OCI-LY3 (cell line): ENCODE results near the gene TRRAP.

ENCODE experiments used
- H2AFZ ChIP-seq: fragments of 200-600, 300-600 bp; shearing (Covaris generic); 2 replicates; pipeline ENCODE4 v1.6.0; 2014; ENCODE audit warnings: antibody characterized with exemption, low read depth, low read length
- H3K27ac ChIP-seq: fragments of 200-600, 300-600 bp; sonication (generic); 2 replicates; pipeline ENCODE4 v1.5.1; 2014; ENCODE audit warnings: mild to moderate bottlenecking, low read length, moderate library complexity, mixed read lengths
- H3K27me3 ChIP-seq: fragments of 200-600, 300-600 bp; sonication (generic); 2 replicates; pipeline ENCODE4 v1.6.1; 2014; ENCODE audit warnings: low read depth, low read length, mixed read lengths
- H3K36me3 ChIP-seq: fragments of 200-600, 300-600 bp; sonication (generic); replicated peaks from 2 replicates; pipeline ENCODE3; 2014; ENCODE audit warnings: low read depth, low read length, mixed read lengths
- H3K4me1 ChIP-seq: fragments of 300-600, 200-600 bp; sonication (generic); 2 replicates; pipeline ENCODE4 v1.6.1; 2014; ENCODE audit warnings: low read length, mixed read lengths
- H3K4me2 ChIP-seq: fragments of 200-600, 300-600 bp; sonication (generic); 2 replicates; pipeline ENCODE4 v1.6.1; 2014; ENCODE audit warnings: low read length, mixed read lengths
- H3K4me3 ChIP-seq: fragments of 300-600, 200-600 bp; sonication (generic); 2 replicates; pipeline ENCODE4 v1.5.1; 2014; ENCODE audit warnings: antibody characterized with exemption, mild to moderate bottlenecking, low read length, moderate library complexity
- H3K79me2 ChIP-seq: fragments of 300-600, 200-600 bp; shearing (Covaris generic); 2 replicates; pipeline ENCODE4 v1.6.1; 2014; ENCODE audit warnings: mild to moderate bottlenecking, low read length, mixed read lengths
- H3K9ac ChIP-seq: fragments of 300-600, 200-600 bp; shearing (Covaris generic); 2 replicates; pipeline ENCODE4 v1.6.0; 2014; ENCODE audit warnings: mild to moderate bottlenecking, low read length, moderate library complexity
- H3K9me3 ChIP-seq: fragments of 200-600, 300-600 bp; shearing (Covaris generic); 2 replicates; pipeline ENCODE4 v1.6.1; 2014; ENCODE audit warnings: low read length, mixed read lengths; ENCODE audit not compliant: insufficient read depth
- H4K20me1 ChIP-seq: fragments of 200-600, 300-600 bp; sonication (generic); 2 replicates; pipeline ENCODE4 v1.6.1; 2016; ENCODE audit warnings: low read length, mixed read lengths; ENCODE audit not compliant: insufficient read depth
- CTCF ChIP-seq: fragments of 200-600, 300-600 bp; sonication (generic); IDR thresholded peaks from 2 replicates; pipeline ENCODE4 v1.5.1; 2014; ENCODE audit warnings: antibody characterized with exemption, low read length, low read depth
- EZH2phosphoT487 ChIP-seq: fragments of 200-600 bp; shearing (Covaris generic); IDR thresholded peaks from 2 replicates; pipeline ENCODE4 v1.6.1; 2018; ENCODE audit warnings: antibody characterized with exemption, mixed run types, low read depth

Gene TRRAP

GRCh38 chr7:99046722-99047121, 168.4 kb downstream of the TRRAP start:
- no peaks in the 10 kb centered on the region for H3K27me3 ChIP-seq
- H3K9ac ChIP-seq = no peak overlapping the region
- H3K27ac ChIP-seq = no peak overlapping the region
- no peak overlapping the region for H3K4me2 ChIP-seq
- peaks cover 46% of the 10 kb centered on the region for H3K36me3 ChIP-seq
- no peaks in the 10 kb centered on the region for H4K20me1 ChIP-seq
- H2AFZ ChIP-seq = no peak overlapping the region
- no peak overlapping the region for H3K4me3 ChIP-seq
- no peaks in the 10 kb centered on the region for H3K4me1 ChIP-seq
- no peaks in the 10 kb centered on the region for H3K79me2 ChIP-seq
- no peak for TF ChIP-seq EZH2phosphoT487
- TF ChIP-seq CTCF = no peak
- no peaks in the 10 kb centered on the region for H3K9me3 ChIP-seq

GRCh38 chr7:99047526-99048077, 169.3 kb downstream of the TRRAP start:
- no peak overlapping the region for H2AFZ ChIP-seq
- no peaks in the 10 kb centered on the region for H3K9me3 ChIP-seq
- peaks cover 51% of the 10 kb centered on the region for H3K36me3 ChIP-seq
- H3K79me2 ChIP-seq = no peaks in the 10 kb centered on the region
- H3K27ac ChIP-seq = no peak overlapping the region
- no peaks in the 10 kb centered on the region for H3K4me1 ChIP-seq
- no peaks in the 10 kb centered on the region for H3K27me3 ChIP-seq
- H4K20me1 ChIP-seq = no peaks in the 10 kb centered on the region
- no peak overlapping the region for H3K4me2 ChIP-seq
- no peak for TF ChIP-seq EZH2phosphoT487
- TF ChIP-seq CTCF = no peak
- H3K4me3 ChIP-seq = no peak overlapping the region
- no peak overlapping the region for H3K9ac ChIP-seq

GRCh38 chr7:99050971-99051370, 172.6 kb downstream of the TRRAP start:
- Histone ChIP-seq H3K27me3 (no peaks in the 10 kb centered on the region), H3K36me3 (peaks cover 44% of the 10 kb centered on the region), H3K4me1 (no peaks in the 10 kb centered on the region), H3K79me2 (no peaks in the 10 kb centered on the region), H2AFZ (no peak overlapping the region), H3K9ac (no peak overlapping the region), H3K4me2 (no peak overlapping the region), H3K4me3 (no peak overlapping the region), H3K9me3 (no peaks in the 10 kb centered on the region), H3K27ac (no peak overlapping the region), H4K20me1 (no peaks in the 10 kb centered on the region)
- no peak for TF ChIP-seq EZH2phosphoT487
- no peak for TF ChIP-seq CTCF

GRCh38 chr7:99054781-99055180, 176.4 kb downstream of the TRRAP start:
- Histone ChIP-seq H3K4me3 (no peak overlapping the region), H4K20me1 (no peaks in the 10 kb centered on the region), H3K79me2 (no peaks in the 10 kb centered on the region), H3K4me2 (no peak overlapping the region), H3K4me1 (no peaks in the 10 kb centered on the region), H3K36me3 (peaks cover 31% of the 10 kb centered on the region), H3K9me3 (no peaks in the 10 kb centered on the region), H2AFZ (no peak overlapping the region), H3K27me3 (no peaks in the 10 kb centered on the region), H3K9ac (no peak overlapping the region), H3K27ac (no peak overlapping the region)
- TF ChIP-seq EZH2phosphoT487 (no peak), CTCF (no peak)
